ENCODE results near the gene HKDC1.

Gene HKDC1

GRCh38 chr10:69211524-69211923 lies 8.6 kb upstream of the HKDC1 start:
- TF ChIP-seq POLR2AphosphoS5 (IDR thresholded peaks at IDR 0.05; ENCODE audit: low read depth, low read length), result no peak

- no peak for TF ChIP-seq TAF1 (IDR thresholded peaks at IDR 0.05; ENCODE audit: borderline replicate concordance, insufficient read depth, low read length)
- TF ChIP-seq REST (IDR thresholded peaks at IDR 0.05; ENCODE audit: insufficient read depth in 1 of 2, low read depth in 2 of 2, low read length in 2 of 2), result no peak
- TF ChIP-seq FOXP2 (optimal IDR thresholded peaks at IDR 0.05; ENCODE audit: borderline replicate concordance, extremely low read depth, extremely low read length, insufficient read depth), result no peak
- no peak for TF ChIP-seq POLR2AphosphoS5 (IDR thresholded peaks at IDR 0.05; ENCODE audit: low read depth, low read length)
- TF ChIP-seq SIN3A (IDR thresholded peaks at IDR 0.05; ENCODE audit: borderline replicate concordance, insufficient read depth, low read length), result no peak
These were observed 6.4 kb upstream of the HKDC1 start for GRCh38 chr10:69213591-69214311.

- TF ChIP-seq TAF1 (IDR thresholded peaks at IDR 0.05; ENCODE audit: borderline replicate concordance, insufficient read depth, low read length) (no peak), FOXP2 (optimal IDR thresholded peaks at IDR 0.05; ENCODE audit: borderline replicate concordance, extremely low read depth, extremely low read length, insufficient read depth) (no peak), REST (IDR thresholded peaks at IDR 0.05; ENCODE audit: insufficient read depth in 1 of 2, low read depth in 2 of 2, low read length in 2 of 2) (no peak), SIN3A (IDR thresholded peaks at IDR 0.05; ENCODE audit: borderline replicate concordance, insufficient read depth, low read length) (no peak), POLR2AphosphoS5 (IDR thresholded peaks at IDR 0.05; ENCODE audit: low read depth, low read length) (no peak)
These were observed 5.4 kb upstream of the HKDC1 start for GRCh38 chr10:69214666-69215131.

GRCh38 chr10:69215405-69216171 lies 4.5 kb upstream of the HKDC1 start:
- no peak for TF ChIP-seq FOXP2 (optimal IDR thresholded peaks at IDR 0.05; ENCODE audit: borderline replicate concordance, extremely low read depth, extremely low read length, insufficient read depth)
- TF ChIP-seq TAF1 (IDR thresholded peaks at IDR 0.05; ENCODE audit: borderline replicate concordance, insufficient read depth, low read length), result no peak
- TF ChIP-seq SIN3A (IDR thresholded peaks at IDR 0.05; ENCODE audit: borderline replicate concordance, insufficient read depth, low read length), result no peak
- TF ChIP-seq POLR2AphosphoS5 (IDR thresholded peaks at IDR 0.05; ENCODE audit: low read depth, low read length), result no peak
- no peak for TF ChIP-seq REST (IDR thresholded peaks at IDR 0.05; ENCODE audit: insufficient read depth in 1 of 2, low read depth in 2 of 2, low read length in 2 of 2)

GRCh38 chr10:69216577-69217118 lies 3.5 kb upstream of the HKDC1 start:
- TF ChIP-seq FOXP2 (optimal IDR thresholded peaks at IDR 0.05; ENCODE audit: borderline replicate concordance, extremely low read depth, extremely low read length, insufficient read depth), result no peak
- no peak for TF ChIP-seq SIN3A (IDR thresholded peaks at IDR 0.05; ENCODE audit: borderline replicate concordance, insufficient read depth, low read length)
- no peak for TF ChIP-seq POLR2AphosphoS5 (IDR thresholded peaks at IDR 0.05; ENCODE audit: low read depth, low read length)
- no peak for TF ChIP-seq TAF1 (IDR thresholded peaks at IDR 0.05; ENCODE audit: borderline replicate concordance, insufficient read depth, low read length)

Data from PFSK-1 (cell line).